Osteoblast (primary cell): Measurements from ENCODE around the gene MFAP2. TPM values are rescaled to one million over a fixed set of nuclear protein-coding genes. Genes with fewer than 3 reads are reported as not detected.
A peak's percentile ranks its signal among the peaks of the same experiment; 100 is the strongest.

Source experiments
- DNase-seq: peaks from one replicate; pipeline ENCODE4 v3.0.0; 2011; ENCODE audit warnings: low spot score, mixed read lengths; ENCODE audit not compliant: insufficient read length; ENCODE audit errors: missing footprints
- H2AFZ ChIP-seq: 2 replicates; pipeline ENCODE4 v1.6.0; 2011; ENCODE audit warnings: mild to moderate bottlenecking, low read length
- H3K27ac ChIP-seq: 2 replicates; pipeline ENCODE4 v1.5.1; 2011; ENCODE audit warnings: mild to moderate bottlenecking, low read depth, low read length, moderate library complexity
- H3K27me3 ChIP-seq: 2 replicates; pipeline ENCODE4 v1.6.0; 2012; ENCODE audit warnings: mild to moderate bottlenecking, control low read depth, inconsistent platforms, low read length, moderate library complexity; ENCODE audit not compliant: insufficient read depth
- H3K36me3 ChIP-seq: 2 replicates; pipeline ENCODE4 v1.5.1; 2011; ENCODE audit warnings: mild to moderate bottlenecking, low read length, control low read depth, moderate library complexity; ENCODE audit not compliant: insufficient read depth
- H3K4me1 ChIP-seq: 2 replicates; pipeline ENCODE4 v1.5.1; 2011; ENCODE audit warnings: mild to moderate bottlenecking, low read length, control low read depth, moderate library complexity; ENCODE audit not compliant: insufficient read depth
- H3K4me2 ChIP-seq: 2 replicates; pipeline ENCODE4 v1.6.0; 2011; ENCODE audit warnings: mild to moderate bottlenecking, low read length; ENCODE audit not compliant: insufficient read depth
- H3K4me3 ChIP-seq: fragments of 200-600 bp; sonication (generic); 3 replicates; pipeline ENCODE4 v1.5.1; 2012; ENCODE audit warnings: mild to moderate bottlenecking, low read length, inconsistent platforms; ENCODE audit not compliant: insufficient read depth
- H3K79me2 ChIP-seq: 2 replicates; pipeline ENCODE4 v1.6.0; 2012; ENCODE audit warnings: mild to moderate bottlenecking, low read length, control low read depth, inconsistent platforms; ENCODE audit not compliant: insufficient read depth
- H3K9me3 ChIP-seq: 2 replicates; pipeline ENCODE4 v1.5.1; 2011; ENCODE audit warnings: low read depth, low read length, control low read depth
- H4K20me1 ChIP-seq: 2 replicates; pipeline ENCODE4 v1.6.0; 2012; ENCODE audit warnings: mild to moderate bottlenecking, low read length, control low read depth; ENCODE audit not compliant: insufficient read depth
- CTCF ChIP-seq: IDR thresholded peaks from 2 replicates; pipeline ENCODE4 v1.5.1; 2011; ENCODE audit warnings: mild to moderate bottlenecking, low read depth, low read length, moderate library complexity; ENCODE audit errors: extremely low read depth
- total RNA-seq: library from RNA; depleted of rRNA; stranded (reverse); fragments of >200 nt; gene quantifications from 2 replicates; pipeline ENCODE4 v1.2.3, GENCODE V29; 2012

The MFAP2 gene
- total RNA-seq, 1 donor, result 61.2 TPM

GRCh38 chr1:16986560-16986959, 6.1 kb upstream of the MFAP2 start:
- H3K27me3 ChIP-seq, result no peaks in the 10 kb centered on the region
- H3K4me1 ChIP-seq, result peaks cover 18% of the 10 kb centered on the region
- no peaks in the 10 kb centered on the region for H4K20me1 ChIP-seq
- H3K4me3 ChIP-seq, result no peak overlapping the region
- H3K4me2 ChIP-seq, result no peak overlapping the region
- H3K79me2 ChIP-seq, result no peaks in the 10 kb centered on the region
- no peaks in the 10 kb centered on the region for H3K9me3 ChIP-seq
- peaks cover 11% of the 10 kb centered on the region for H3K36me3 ChIP-seq
- no peak overlapping the region for H2AFZ ChIP-seq
- no peak for TF ChIP-seq CTCF
- no peak overlapping the region for H3K27ac ChIP-seq
- no peak for DNase-seq

GRCh38 chr1:16986113-16986512, 5.7 kb upstream of the MFAP2 start:
- Histone ChIP-seq H4K20me1 (no peaks in the 10 kb centered on the region), H3K79me2 (no peaks in the 10 kb centered on the region), H3K9me3 (no peaks in the 10 kb centered on the region), H3K36me3 (peaks cover 11% of the 10 kb centered on the region), H3K27me3 (no peaks in the 10 kb centered on the region), H3K4me3 (no peak overlapping the region), H3K4me2 (no peak overlapping the region), H3K27ac (no peak overlapping the region), H3K4me1 (peaks cover 22% of the 10 kb centered on the region), H2AFZ (no peak overlapping the region)
- TF ChIP-seq CTCF, result no peak
- DNase-seq, result no peak

GRCh38 chr1:16984717-16985116, 4.3 kb upstream of the MFAP2 start:
- H3K4me2 ChIP-seq, result no peak overlapping the region
- no peak overlapping the region for H2AFZ ChIP-seq

GRCh38 chr1:16983649-16984048, 3.2 kb upstream of the MFAP2 start:
- peaks cover 10% of the 10 kb centered on the region for H3K79me2 ChIP-seq
- H3K9me3 ChIP-seq, result no peaks in the 10 kb centered on the region
- peaks cover 2% of the 10 kb centered on the region for H4K20me1 ChIP-seq
- no peak overlapping the region for H3K4me3 ChIP-seq
- no peaks in the 10 kb centered on the region for H3K27me3 ChIP-seq
- peaks cover 11% of the 10 kb centered on the region for H3K36me3 ChIP-seq
- no peak for DNase-seq
- no peak overlapping the region for H3K27ac ChIP-seq
- no peak overlapping the region for H3K4me2 ChIP-seq
- TF ChIP-seq CTCF, result no peak
- H2AFZ ChIP-seq, result no peak overlapping the region
- H3K4me1 ChIP-seq, result peaks cover 40% of the 10 kb centered on the region

More at GRCh38 chr1:16984717-16985116, 4.3 kb upstream of the MFAP2 start:
- Histone ChIP-seq H3K79me2 (peaks cover under 1% of the 10 kb centered on the region), H3K36me3 (peaks cover 11% of the 10 kb centered on the region), H4K20me1 (no peaks in the 10 kb centered on the region), H3K4me1 (peaks cover 29% of the 10 kb centered on the region), H3K27ac (peak overlapping the region; percentile 48), H3K4me3 (no peak overlapping the region), H3K27me3 (no peaks in the 10 kb centered on the region), H3K9me3 (no peaks in the 10 kb centered on the region)
- DNase-seq, result peak; percentile 99
- no peak for TF ChIP-seq CTCF
